K562 (cell line): Measurements from ENCODE around the gene SAMD11. TPM values are rescaled to one million over a fixed set of nuclear protein-coding genes. Genes with fewer than 3 reads are reported as not detected.
"Not testable (repeated sequence)": the region's sequence is repeated elsewhere in the genome, so short reads cannot be mapped to it uniquely, and the experiment has no call there.

ENCODE experiments used
- ATAC-seq: fragments of 200-7000 bp; cut with Tn5 transposase; 3 replicates; pipeline ENCODE4 v1.9.1; 2020; ENCODE audit warnings: moderate library complexity
- BruUV-seq: library from RNA; stranded (reverse); fragments of 400-500 nt; replicated peaks from 2 replicates; lab custom pipeline; 2021; lab: Mats Ljungman, UMichigan
- CTCF ChIA-PET: fragments of 300-600 bp; formaldehyde crosslinking; extraction: SDS; loops from one replicate; lab custom pipeline; 2021; ENCODE audit warnings: low intra/inter-chr PET ratio; lab: Yijun Ruan, JAX
- POLR2A ChIA-PET: fragments of 300-600, 350-650 bp; sonication (Branson Sonifier 250); formaldehyde crosslinking; extraction: SDS; loops from one replicate; lab custom pipeline; 2021; ENCODE audit warnings: antibody characterized with exemption, inconsistent platforms; lab: Yijun Ruan, JAX
- DNase-seq, 4 experiments: peaks; one replicate each; pipeline versions ENCODE4 v3.0.0 to v3.0.0-alpha.2; 2011 to 2018; ENCODE audit warnings: low spot score in 3 of 4, mixed read lengths in 3 of 4; ENCODE audit errors: extremely low read depth in 1 of 4
- FAIRE-seq: peaks from 2 replicates; lab custom pipeline; 2011; peaks lifted over from hg19 to GRCh38; lab: Jason Lieb, UNC
- H2AFZ ChIP-seq: 2 replicates; pipeline ENCODE4 v1.6.0; 2011; ENCODE audit warnings: low read depth, low read length, control low read depth, inconsistent platforms
- H3K27ac ChIP-seq: fragments of 200-600 bp; 3 replicates; pipeline ENCODE4 v1.8.0; 2011; ENCODE audit warnings: low read depth, mild to moderate bottlenecking, control low read depth, inconsistent platforms, low read length, moderate library complexity, mixed read lengths; ENCODE audit errors: extremely low read depth
- H3K27me3 ChIP-seq, 2 experiments: fragments of 300-600 bp in 1 of 2; 2 replicates in 1 of 2; 3 replicates in 1 of 2; pipeline versions ENCODE4 v1.6.0 to v1.8.0; 2011; ENCODE audit warnings: inconsistent platforms in 2 of 2, low read length in 2 of 2, mild to moderate bottlenecking in 1 of 2, mixed read lengths in 1 of 2, moderate library complexity in 1 of 2; ENCODE audit not compliant: control insufficient read depth in 2 of 2, insufficient read depth in 2 of 2
- H3K36me3 ChIP-seq: fragments of 300-600 bp; 3 replicates; pipeline ENCODE4 v1.8.0; 2011; ENCODE audit warnings: mild to moderate bottlenecking, low read length, inconsistent platforms; ENCODE audit not compliant: control insufficient read depth, insufficient read depth
- H3K4me1 ChIP-seq, 2 experiments: fragments of 200-600 bp in 1 of 2; replicated peaks in 1 of 2; 2 replicates in 1 of 2; 3 replicates in 1 of 2; pipeline versions ENCODE4 v1.5.1 to v1.8.0; 2011; ENCODE audit warnings: inconsistent platforms in 2 of 2, low read length in 2 of 2, mild to moderate bottlenecking in 1 of 2, mixed read lengths in 1 of 2, moderate library complexity in 1 of 2; ENCODE audit not compliant: control insufficient read depth in 2 of 2, insufficient read depth in 2 of 2
- H3K4me2 ChIP-seq: 2 replicates; pipeline ENCODE4 v1.6.1; 2011; ENCODE audit warnings: low read length, control low read depth, inconsistent platforms, mixed read lengths; ENCODE audit not compliant: insufficient read depth
- H3K4me3 ChIP-seq: fragments of 200-600 bp; sonication (generic), shearing (Covaris generic); 2 replicates; pipeline ENCODE4 v1.5.1; 2016; ENCODE audit warnings: control low read depth, inconsistent platforms
- H3K79me2 ChIP-seq: fragments of 200-600 bp; 3 replicates; pipeline ENCODE4 v1.8.0; 2011; ENCODE audit warnings: low read length, inconsistent platforms; ENCODE audit not compliant: control insufficient read depth, insufficient read depth
- H3K9ac ChIP-seq, 2 experiments: 2 replicates each; pipeline versions ENCODE4 v1.6.0 to v1.6.1; 2011; ENCODE audit warnings: low read depth in 2 of 2, low read length in 2 of 2, control low read depth in 1 of 2, inconsistent platforms in 1 of 2, mild to moderate bottlenecking in 1 of 2, mixed read lengths in 1 of 2; ENCODE audit not compliant: insufficient read depth in 1 of 2
- H3K9me1 ChIP-seq: one replicate; pipeline ENCODE4 v1.6.0; 2011; ENCODE audit warnings: inconsistent platforms, mild to moderate bottlenecking, low read length, moderate library complexity; ENCODE audit not compliant: control insufficient read depth, insufficient read depth
- H3K9me3 ChIP-seq: replicated peaks from 2 replicates; pipeline ENCODE4 v1.5.1; 2011; ENCODE audit warnings: low read depth, low read length, inconsistent platforms; ENCODE audit not compliant: control insufficient read depth, insufficient read depth
- H4K20me1 ChIP-seq: replicated peaks from 2 replicates; pipeline ENCODE4 v1.6.1; 2011; ENCODE audit warnings: low read length, inconsistent platforms, mixed read lengths; ENCODE audit not compliant: control insufficient read depth, insufficient read depth
- EZH2 ChIP-seq: IDR thresholded peaks from 2 replicates; pipeline ENCODE4 v1.6.1; 2012; ENCODE audit warnings: low read depth, mild to moderate bottlenecking, inconsistent platforms, low read length, borderline replicate concordance
- FOSL1 ChIP-seq: fragments of 200-800 bp; sonication (Bioruptor generic); conservative IDR thresholded peaks from 2 replicates; pipeline ENCODE4 v1.6.1; 2016; ENCODE audit warnings: missing genetic modification characterization, missing compliant biosample characterization
- WGBS: fragments of 100-300 bp; shearing (Covaris generic); methylation state at CpG from one replicate; pipeline ENCODE4 v1.1.6; 2016; ENCODE audit warnings: low coverage, mixed read lengths; ENCODE audit not compliant: insufficient coverage; ENCODE audit errors: missing lambda C conversion rate; 5-methylcytosine and 5-hydroxymethylcytosine counted together
- in situ Hi-C: fragments of 300-500 bp; cut with MboI; formaldehyde crosslinking; loops from 4 replicates; pipeline ENCODE4 v1.15.0; 2018; ENCODE audit warnings: inconsistent platforms, mixed read lengths
- intact Hi-C: fragments of 100-400 bp; cut with micrococcal nuclease; formaldehyde crosslinking; loops from 2 replicates; pipeline ENCODE4 v1.14.2; 2022
- polyA plus RNA-seq, 8 experiments: library from polyadenylated mRNA; depleted of rRNA in 4 of 8; stranded (reverse) in 5 of 8; unstranded in 3 of 8; fragments of >200 nt; fragmentation: Nextera tagmentation in 2 of 8; fragmentation: Illumina TruSeq in 1 of 8; extraction: Ambion mirVana in 2 of 8; extraction: Trizol in 1 of 8; gene quantifications; 2 replicates each; pipeline versions ENCODE4 v1.2.1 to v1.2.3, GENCODE V29; 2011 to 2014; ENCODE audit warnings: inconsistent platforms in 1 of 8, missing spikeins in 1 of 8
- total RNA-seq, 7 experiments: library from RNA; depleted of rRNA in 6 of 7; stranded (reverse); fragments of >200 nt in 6 of 7; fragmentation: Illumina TruSeq in 2 of 7; extraction: Trizol in 2 of 7; gene quantifications; 2 replicates each; pipeline versions ENCODE4 v1.2.1 to v1.2.3, GENCODE V29; 2011 to 2021; ENCODE audit warnings: low replicate concordance in 1 of 7

SAMD11 gene
- total and polyA plus RNA-seq, 9 of the 15 experiments (the other 6 are each of a cell fraction or from before 2014, with no cell fraction given), result 0.07 to 0.82 (median 0.11) TPM; not detected in 2

DNA sequence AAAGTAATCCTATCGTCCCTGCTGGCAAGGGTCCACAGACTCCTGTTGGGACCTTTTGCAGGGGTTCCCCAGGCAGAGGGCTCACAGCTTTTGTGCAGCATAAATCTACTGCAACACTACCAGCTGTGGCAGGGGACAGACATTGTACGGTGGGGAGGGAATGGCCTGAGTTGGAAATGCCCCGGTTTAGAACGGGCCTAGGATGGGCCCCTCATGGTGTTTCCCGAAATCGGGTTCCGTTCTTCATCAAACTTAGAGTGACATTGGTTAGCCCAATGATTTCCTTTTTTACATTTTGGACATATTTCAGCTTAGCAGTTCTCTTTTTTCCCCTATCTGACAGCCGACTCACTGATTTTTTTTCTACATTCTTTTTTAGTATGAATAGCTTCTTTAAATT lies 26.5 kb upstream of the SAMD11 start:
- H3K9me3 ChIP-seq, result no peaks in the 10 kb centered on the region
- peaks cover 0 to 13% of the 10 kb centered on the region in 2 experiments; a peak in 2 of 5 replicates for H3K4me1 ChIP-seq
- H3K4me2 ChIP-seq, result no peak overlapping the region
- no peak for FAIRE-seq
- no peak overlapping the region for H3K27ac ChIP-seq
- H3K4me3 ChIP-seq, result no peak overlapping the region
- DNase-seq, result no peak
- TF ChIP-seq EZH2 (0 out of 2 replicates have a peak, but pooled peaks have one; percentile 30), FOSL1 (tag) (no peak)
- ATAC-seq, result no peak
- no peaks in the 10 kb centered on the region for H3K79me2 ChIP-seq
- POLR2A ChIA-PET, result no interaction called here
- no peaks in the 10 kb centered on the region for H3K9me1 ChIP-seq
- peaks cover 33 to 41% of the 10 kb centered on the region in 2 experiments for H3K27me3 ChIP-seq
- H3K36me3 ChIP-seq, result no peaks in the 10 kb centered on the region
- H4K20me1 ChIP-seq, result no peaks in the 10 kb centered on the region
- 3% methylated on average over 8 of the region's 8 CpGs for WGBS
- intact Hi-C loops, result no loop called here
- no TSS peak for BruUV-seq
- CTCF ChIA-PET, result no interaction called here
- H3K9ac ChIP-seq, result no peak overlapping the region
- no peak overlapping the region for H2AFZ ChIP-seq
- in situ Hi-C loops, result no loop called here

DNA sequence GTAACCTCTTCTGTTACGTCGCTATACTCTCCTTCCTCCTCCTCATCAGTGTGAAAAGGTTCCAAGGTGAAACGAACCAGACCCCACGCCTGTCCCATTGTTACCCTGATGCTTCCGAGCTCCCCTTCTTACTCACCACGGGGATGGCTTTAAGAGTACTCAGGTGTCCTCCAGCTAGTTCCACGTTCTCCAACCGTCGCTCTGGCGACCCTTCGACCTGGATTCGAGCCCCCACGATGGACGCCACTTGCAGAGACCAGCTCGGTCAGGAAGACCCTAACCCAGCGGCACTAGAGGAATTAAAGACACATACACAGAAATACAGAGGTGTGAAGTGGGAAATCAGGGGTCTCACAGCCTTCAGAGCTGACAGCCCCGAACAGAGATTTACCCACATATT lies 25.8 kb upstream of the SAMD11 start:
- ATAC-seq, H3K9ac ChIP-seq, H2AFZ ChIP-seq, H3K79me2 ChIP-seq, CTCF ChIA-PET, FAIRE-seq, intact Hi-C loops, DNase-seq, H3K27ac ChIP-seq, H3K4me2 ChIP-seq, in situ Hi-C loops, H4K20me1 ChIP-seq, H3K9me3 ChIP-seq, BruUV-seq, H3K9me1 ChIP-seq, H3K36me3 ChIP-seq, H3K4me3 ChIP-seq: not testable (repeated sequence)
- Histone ChIP-seq H3K4me1 (peaks cover 0 to 18% of the 10 kb centered on the region in 2 experiments; a peak in 2 of 5 replicates), H3K27me3 (peaks cover 33 to 41% of the 10 kb centered on the region in 2 experiments)
- 12% methylated on average over 16 of the region's 17 CpGs for WGBS
- POLR2A ChIA-PET, result interaction anchor here (0.6 kb wide), 1 partner anchor 85 kb away, joined by 4 read pairs; no protein-coding TSS in a partner anchor
